ENCODE measurements around the gene BRD4.

DNA sequence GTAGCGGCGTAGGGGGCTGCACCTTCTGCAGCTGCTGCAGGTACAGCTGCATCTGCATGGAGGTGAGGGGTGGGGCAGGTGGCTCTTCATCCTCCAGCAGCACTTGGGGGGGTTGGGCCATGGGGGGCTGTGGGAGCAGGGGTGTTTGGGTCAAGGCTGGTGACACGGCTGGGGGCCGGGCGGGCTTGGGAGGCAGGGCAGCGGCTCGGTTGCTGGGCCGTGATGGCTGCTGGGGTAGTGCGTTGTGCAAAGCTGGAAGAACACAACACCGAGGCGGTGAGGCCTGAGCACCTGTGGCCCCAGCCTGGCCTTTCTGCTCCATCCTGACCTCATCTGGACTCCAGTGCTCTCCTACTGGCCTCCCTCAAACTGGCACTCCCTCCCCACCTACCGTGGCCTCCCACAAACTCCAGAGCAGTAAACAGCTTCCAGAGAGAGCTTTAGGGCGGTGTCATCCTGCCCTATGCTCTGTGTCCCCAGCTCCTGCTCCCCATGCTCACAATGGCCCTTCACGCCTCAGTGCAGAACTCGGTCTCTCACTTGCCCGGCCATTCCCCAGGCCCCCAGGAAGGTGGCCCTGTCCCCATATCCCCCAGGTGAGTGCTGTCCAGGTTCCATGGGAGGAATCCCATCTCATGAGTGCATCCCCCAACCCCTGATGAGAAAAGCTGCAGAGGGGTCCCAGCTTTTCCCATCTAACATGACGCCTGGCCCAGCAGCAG, 88.9 kb downstream of the BRD4 start:
- TF ChIP-seq, protein P1, sequence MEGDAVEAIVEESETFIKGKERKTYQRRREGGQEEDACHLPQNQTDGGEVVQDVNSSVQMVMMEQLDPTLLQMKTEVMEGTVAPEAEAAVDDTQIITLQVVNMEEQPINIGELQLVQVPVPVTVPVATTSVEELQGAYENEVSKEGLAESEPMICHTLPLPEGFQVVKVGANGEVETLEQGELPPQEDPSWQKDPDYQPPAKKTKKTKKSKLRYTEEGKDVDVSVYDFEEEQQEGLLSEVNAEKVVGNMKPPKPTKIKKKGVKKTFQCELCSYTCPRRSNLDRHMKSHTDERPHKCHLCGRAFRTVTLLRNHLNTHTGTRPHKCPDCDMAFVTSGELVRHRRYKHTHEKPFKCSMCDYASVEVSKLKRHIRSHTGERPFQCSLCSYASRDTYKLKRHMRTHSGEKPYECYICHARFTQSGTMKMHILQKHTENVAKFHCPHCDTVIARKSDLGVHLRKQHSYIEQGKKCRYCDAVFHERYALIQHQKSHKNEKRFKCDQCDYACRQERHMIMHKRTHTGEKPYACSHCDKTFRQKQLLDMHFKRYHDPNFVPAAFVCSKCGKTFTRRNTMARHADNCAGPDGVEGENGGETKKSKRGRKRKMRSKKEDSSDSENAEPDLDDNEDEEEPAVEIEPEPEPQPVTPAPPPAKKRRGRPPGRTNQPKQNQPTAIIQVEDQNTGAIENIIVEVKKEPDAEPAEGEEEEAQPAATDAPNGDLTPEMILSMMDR (IDR thresholded peaks at IDR 0.05) = no peak
- no peak for TF ChIP-seq POLR2AphosphoS5 (IDR thresholded peaks at IDR 0.05)
- no peak for TF ChIP-seq POLR2A (IDR thresholded peaks at IDR 0.05; ENCODE audit: low read depth)
- no peak for TF ChIP-seq EP300 (IDR thresholded peaks at IDR 0.05)

All from esophagus muscularis mucosa (tissue), 4 donors.